ENCODE results near the gene TIMM17A. TPM values are rescaled to one million over a fixed set of nuclear protein-coding genes. Genes with fewer than 3 reads are reported as not detected.

TIMM17A gene
- total and polyA plus RNA-seq, 10 donors: 20.8 to 38.3 (median 29.6) TPM

DNA sequence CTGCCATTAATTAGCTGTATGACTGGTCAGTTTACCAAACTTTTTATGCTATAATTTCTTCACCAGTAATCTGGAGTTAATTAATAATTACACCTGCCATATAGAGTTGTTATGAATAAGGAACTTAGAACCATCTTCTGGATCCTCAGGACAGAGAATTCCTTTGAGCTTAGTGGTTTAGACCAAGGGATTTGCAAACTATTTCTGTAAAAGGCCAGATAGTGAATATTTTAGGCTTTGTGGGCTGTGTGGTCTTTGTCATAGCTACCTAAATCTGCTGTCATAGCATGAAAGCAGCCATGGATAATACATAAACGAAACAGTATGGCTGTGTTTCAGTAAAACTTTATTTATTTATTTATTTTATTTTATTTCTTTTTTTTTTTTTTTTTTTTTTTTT, 9.0 kb downstream of the TIMM17A start:
- Histone ChIP-seq H3K36me3 (peaks cover 2 to 99% (median 95%) of the 10 kb centered on the region in 6 donors), H3K27me3 (replicated peaks in 1 of 7) (no peaks in the 10 kb centered on the region), H3K27ac (no peak overlapping the region), H3K4me3 (no peak overlapping the region), H3K9me3 (no peaks in the 10 kb centered on the region), H3K4me1 (no peaks in the 10 kb centered on the region)
- WGBS, 5 donors: 88 to 92% (median 90%) methylated on average over 1 of the region's 1 CpG
- DNase-seq: no peak
- intact Hi-C loops (cut with DNase I; ENCODE audit: low total_unique reads): no loop called here
- TF ChIP-seq POLR2AphosphoS5 (IDR thresholded peaks at IDR 0.05) (no peak), POLR2A (IDR thresholded peaks at IDR 0.05) (no peak)
- TF ChIP-seq, protein P1, sequence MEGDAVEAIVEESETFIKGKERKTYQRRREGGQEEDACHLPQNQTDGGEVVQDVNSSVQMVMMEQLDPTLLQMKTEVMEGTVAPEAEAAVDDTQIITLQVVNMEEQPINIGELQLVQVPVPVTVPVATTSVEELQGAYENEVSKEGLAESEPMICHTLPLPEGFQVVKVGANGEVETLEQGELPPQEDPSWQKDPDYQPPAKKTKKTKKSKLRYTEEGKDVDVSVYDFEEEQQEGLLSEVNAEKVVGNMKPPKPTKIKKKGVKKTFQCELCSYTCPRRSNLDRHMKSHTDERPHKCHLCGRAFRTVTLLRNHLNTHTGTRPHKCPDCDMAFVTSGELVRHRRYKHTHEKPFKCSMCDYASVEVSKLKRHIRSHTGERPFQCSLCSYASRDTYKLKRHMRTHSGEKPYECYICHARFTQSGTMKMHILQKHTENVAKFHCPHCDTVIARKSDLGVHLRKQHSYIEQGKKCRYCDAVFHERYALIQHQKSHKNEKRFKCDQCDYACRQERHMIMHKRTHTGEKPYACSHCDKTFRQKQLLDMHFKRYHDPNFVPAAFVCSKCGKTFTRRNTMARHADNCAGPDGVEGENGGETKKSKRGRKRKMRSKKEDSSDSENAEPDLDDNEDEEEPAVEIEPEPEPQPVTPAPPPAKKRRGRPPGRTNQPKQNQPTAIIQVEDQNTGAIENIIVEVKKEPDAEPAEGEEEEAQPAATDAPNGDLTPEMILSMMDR (IDR thresholded peaks at IDR 0.05 in 8 of 11, conservative IDR thresholded peaks at IDR 0.05 in 3 of 11): no peak

GRCh38 chr1:201966171-201966570, 10.9 kb downstream of the TIMM17A start:
- Histone ChIP-seq H3K9me3 (no peaks in the 10 kb centered on the region), H3K27ac (no peak overlapping the region), H3K4me1 (no peaks in the 10 kb centered on the region), H3K27me3 (replicated peaks in 1 of 7) (no peaks in the 10 kb centered on the region), H3K4me3 (no peak overlapping the region), H3K36me3 (peaks cover 2 to 100% (median 95%) of the 10 kb centered on the region in 6 donors)
- no peak for TF ChIP-seq POLR2A (IDR thresholded peaks at IDR 0.05)
- TF ChIP-seq, protein P1 (IDR thresholded peaks at IDR 0.05 in 8 of 11, conservative IDR thresholded peaks at IDR 0.05 in 3 of 11): no peak
- TF ChIP-seq POLR2AphosphoS5 (IDR thresholded peaks at IDR 0.05): no peak
- DNase-seq: no peak
- intact Hi-C loops (cut with DNase I; ENCODE audit: low total_unique reads): no loop called here
- WGBS, 5 donors: 86 to 91% (median 88%) methylated on average over 5 of the region's 5 CpGs

GRCh38 chr1:201968202-201968925, 13.1 kb downstream of the TIMM17A start:
- no peak for DNase-seq
- TF ChIP-seq, protein P1 (IDR thresholded peaks at IDR 0.05 in 8 of 11, conservative IDR thresholded peaks at IDR 0.05 in 3 of 11): no peak
- TF ChIP-seq POLR2A (IDR thresholded peaks at IDR 0.05): no peak
- TF ChIP-seq POLR2AphosphoS5 (IDR thresholded peaks at IDR 0.05): no peak
- no peak overlapping the region for H3K27ac ChIP-seq
- intact Hi-C loops (cut with DNase I; ENCODE audit: low total_unique reads): no loop called here
- peaks cover 2 to 79% (median 74%) of the 10 kb centered on the region in 6 donors for H3K36me3 ChIP-seq
- no peak overlapping the region for H3K4me3 ChIP-seq
- 86 to 92% (median 91%) methylated on average over 16 of the region's 16 CpGs for WGBS, 5 donors
- peaks cover 0 to 6% (median 0%) of the 10 kb centered on the region in 6 donors for H3K4me1 ChIP-seq
- H3K27me3 ChIP-seq (replicated peaks in 1 of 7): no peaks in the 10 kb centered on the region
- H3K9me3 ChIP-seq: no peaks in the 10 kb centered on the region

DNA sequence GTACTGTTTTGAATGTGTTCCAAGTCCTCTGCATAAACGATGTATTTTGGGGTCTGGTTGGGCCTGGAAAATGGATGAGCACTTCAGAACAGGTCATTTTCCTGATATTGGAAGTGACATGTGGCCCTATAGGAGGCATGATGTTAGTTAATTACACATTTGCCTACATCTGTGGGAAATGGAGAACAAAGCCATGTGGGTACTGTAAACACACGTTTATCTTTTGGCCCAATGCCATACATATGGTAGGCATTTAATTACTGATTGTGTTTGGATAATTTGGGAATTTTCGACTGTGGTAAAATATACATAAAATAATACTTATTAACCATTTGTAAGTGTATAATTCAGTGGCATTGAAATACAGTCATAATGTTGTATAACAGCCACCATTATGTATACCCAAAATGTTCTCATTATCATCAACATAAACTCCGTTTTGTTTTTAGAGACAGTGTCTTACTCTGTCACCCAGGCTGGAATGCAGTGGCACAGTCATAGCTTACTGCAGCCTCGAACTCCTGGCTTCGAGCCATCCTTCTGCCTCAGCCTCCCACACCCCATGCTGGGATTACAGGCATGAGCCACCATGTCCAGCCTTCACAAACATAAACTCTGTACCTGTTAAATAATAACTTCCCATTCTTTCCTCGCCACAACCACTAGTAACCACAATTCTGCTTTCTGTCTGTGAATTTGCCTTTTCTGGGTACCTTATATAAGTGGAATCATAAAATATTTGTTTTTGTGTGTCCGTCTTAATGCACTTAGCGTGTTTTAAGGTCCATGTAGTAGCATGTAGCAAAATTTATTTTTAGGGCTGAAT, 15.2 kb downstream of the TIMM17A start:
- Histone ChIP-seq H3K27me3 (replicated peaks in 1 of 7) (no peaks in the 10 kb centered on the region), H3K4me1 (peaks cover 0 to 6% (median 0%) of the 10 kb centered on the region in 6 donors), H3K9me3 (no peaks in the 10 kb centered on the region), H3K4me3 (no peak overlapping the region), H3K27ac (no peak overlapping the region), H3K36me3 (peaks cover 0 to 57% (median 53%) of the 10 kb centered on the region in 6 donors)
- no peak for DNase-seq
- WGBS, 5 donors: 69 to 74% (median 71%) methylated on average over 9 of the region's 9 CpGs
- TF ChIP-seq POLR2AphosphoS5 (IDR thresholded peaks at IDR 0.05) (no peak), POLR2A (IDR thresholded peaks at IDR 0.05) (no peak)
- TF ChIP-seq, protein P1 (IDR thresholded peaks at IDR 0.05 in 8 of 11, conservative IDR thresholded peaks at IDR 0.05 in 3 of 11): no peak
- intact Hi-C loops (cut with DNase I; ENCODE audit: low total_unique reads): loop anchor here (5.0 kb wide), 1 partner anchor 88 kb away; no protein-coding TSS in a partner anchor

Data from spleen (tissue), 11 donors.